Type B pancreatic cell (in vitro differentiated cells): ENCODE data around the gene NIPBL. TPM values are rescaled to one million over a fixed set of nuclear protein-coding genes. Genes with fewer than 3 reads are reported as not detected.

Source experiments
- DNase-seq: peaks from one replicate; pipeline ENCODE4 v3.0.0; 2021; ENCODE audit warnings: mixed read lengths; ENCODE audit not compliant: unreplicated experiment; ENCODE audit errors: extremely low spot score
- H3K27ac Mint-ChIP-seq: 2 replicates; pipeline ENCODE4 v1.8.0; 2021; ENCODE audit warnings: mild to moderate bottlenecking, mixed read lengths
- H3K27me3 Mint-ChIP-seq: 2 replicates; pipeline ENCODE4 v1.8.0; 2021; ENCODE audit warnings: mixed read lengths
- H3K36me3 Mint-ChIP-seq: 2 replicates; pipeline ENCODE4 v1.8.0; 2021; ENCODE audit warnings: mixed read lengths
- H3K4me1 Mint-ChIP-seq: one replicate; pipeline ENCODE4 v1.8.0; 2021; ENCODE audit warnings: mixed read lengths; ENCODE audit not compliant: unreplicated experiment
- H3K4me3 Mint-ChIP-seq: 2 replicates; pipeline ENCODE4 v1.8.0; 2021; ENCODE audit warnings: mild to moderate bottlenecking, mixed read lengths
- H3K9me3 Mint-ChIP-seq: 2 replicates; pipeline ENCODE4 v1.8.0; 2021; ENCODE audit warnings: mixed read lengths
- CTCF ChIP-seq: fragments of 200-600 bp; sonication (generic); conservative IDR thresholded peaks from 2 replicates; pipeline ENCODE4 v1.5.0; 2021; ENCODE audit warnings: antibody characterized with exemption, mild to moderate bottlenecking
- total RNA-seq: library from RNA; stranded (reverse); gene quantifications from 2 replicates; pipeline ENCODE4 v1.2.1, GENCODE V29; 2021; ENCODE audit warnings: low replicate concordance

Gene NIPBL
- total RNA-seq, 1 donor from 2014 or later, result 65.7 TPM

GRCh38 chr5:36978196-36978595, 101.6 kb downstream of the NIPBL start:
- no peaks in the 10 kb centered on the region for H3K27me3 Mint-ChIP-seq

GRCh38 chr5:36982146-36982545, 105.6 kb downstream of the NIPBL start:
- no peak for DNase-seq
- no peak for TF ChIP-seq CTCF
- Mint-ChIP-seq H3K4me3 (no peak overlapping the region), H3K4me1 (no peaks in the 10 kb centered on the region), H3K36me3 (peaks cover 41% of the 10 kb centered on the region), H3K27me3 (no peaks in the 10 kb centered on the region), H3K27ac (no peak overlapping the region), H3K9me3 (peaks cover 11% of the 10 kb centered on the region)

More at GRCh38 chr5:36978196-36978595, 101.6 kb downstream of the NIPBL start:
- Mint-ChIP-seq H3K9me3 (peaks cover 11% of the 10 kb centered on the region), H3K4me1 (no peaks in the 10 kb centered on the region), H3K4me3 (no peak overlapping the region), H3K27ac (no peak overlapping the region), H3K36me3 (peaks cover 40% of the 10 kb centered on the region)
- DNase-seq, result no peak
- TF ChIP-seq CTCF, result no peak

DNA sequence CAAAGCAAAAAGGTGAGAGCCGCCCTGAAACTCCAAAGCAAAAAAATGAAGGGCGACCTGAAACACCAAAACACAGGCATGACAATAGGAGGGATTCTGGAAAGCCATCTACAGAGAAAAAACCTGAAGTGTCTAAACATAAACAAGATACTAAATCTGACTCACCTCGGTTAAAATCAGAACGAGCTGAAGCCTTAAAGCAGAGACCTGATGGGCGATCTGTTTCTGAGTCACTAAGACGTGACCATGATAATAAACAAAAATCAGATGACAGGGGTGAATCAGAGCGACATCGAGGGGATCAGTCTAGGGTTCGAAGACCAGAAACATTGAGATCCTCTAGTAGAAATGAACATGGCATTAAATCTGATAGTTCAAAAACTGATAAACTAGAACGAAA, 108.8 kb downstream of the NIPBL start:
- peaks cover 4% of the 10 kb centered on the region for H3K4me1 Mint-ChIP-seq
- no peaks in the 10 kb centered on the region for H3K27me3 Mint-ChIP-seq
- no peak overlapping the region for H3K27ac Mint-ChIP-seq
- no peak for DNase-seq
- H3K4me3 Mint-ChIP-seq, result no peak overlapping the region
- no peak for TF ChIP-seq CTCF
- H3K36me3 Mint-ChIP-seq, result peaks cover 21% of the 10 kb centered on the region
- H3K9me3 Mint-ChIP-seq, result no peaks in the 10 kb centered on the region

GRCh38 chr5:36988396-36988795, 111.8 kb downstream of the NIPBL start:
- no peak for DNase-seq
- Mint-ChIP-seq H3K36me3 (peaks cover 17% of the 10 kb centered on the region), H3K27ac (no peak overlapping the region), H3K4me3 (no peak overlapping the region), H3K9me3 (no peaks in the 10 kb centered on the region), H3K4me1 (peaks cover 4% of the 10 kb centered on the region), H3K27me3 (no peaks in the 10 kb centered on the region)
- no peak for TF ChIP-seq CTCF

GRCh38 chr5:36998578-36998977, 122.0 kb downstream of the NIPBL start:
- Mint-ChIP-seq H3K36me3 (peaks cover 14% of the 10 kb centered on the region), H3K9me3 (no peaks in the 10 kb centered on the region), H3K4me3 (no peak overlapping the region), H3K27ac (no peak overlapping the region), H3K4me1 (no peaks in the 10 kb centered on the region), H3K27me3 (no peaks in the 10 kb centered on the region)
- no peak for TF ChIP-seq CTCF
- DNase-seq, result no peak

DNA sequence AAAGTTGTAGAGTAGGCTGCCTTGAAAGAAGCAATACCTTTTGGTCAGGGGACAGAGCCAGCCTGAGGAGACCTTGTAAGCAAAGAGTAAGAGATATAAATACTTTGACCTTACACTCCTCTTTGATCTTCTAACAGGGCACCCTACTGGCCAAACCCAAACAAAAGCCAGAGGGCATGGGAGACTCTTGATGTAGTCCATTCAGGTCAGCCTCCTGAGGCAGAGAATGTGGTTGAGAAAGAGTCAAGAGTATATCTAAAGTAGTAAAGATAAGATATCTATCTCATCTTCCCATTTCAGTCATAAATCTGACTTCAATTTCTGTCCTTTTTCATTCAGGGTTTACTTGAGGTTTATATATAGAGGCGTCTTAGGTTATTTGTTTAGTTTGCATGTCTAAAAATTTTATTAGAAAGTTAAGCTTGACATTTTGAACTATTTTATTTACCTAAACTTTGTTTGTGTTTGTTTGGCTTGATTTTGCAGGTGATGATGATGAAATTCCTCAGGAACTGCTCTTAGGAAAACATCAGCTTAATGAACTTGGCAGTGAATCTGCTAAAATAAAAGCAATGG, 125.7 kb downstream of the NIPBL start:
- no peaks in the 10 kb centered on the region for H3K4me1 Mint-ChIP-seq
- H3K27ac Mint-ChIP-seq, result no peak overlapping the region
- H3K36me3 Mint-ChIP-seq, result peaks cover 8% of the 10 kb centered on the region
- no peaks in the 10 kb centered on the region for H3K27me3 Mint-ChIP-seq
- no peaks in the 10 kb centered on the region for H3K9me3 Mint-ChIP-seq
- TF ChIP-seq CTCF, result no peak
- H3K4me3 Mint-ChIP-seq, result no peak overlapping the region
- no peak for DNase-seq
